ENCODE measurements around the gene PER2. TPM values are rescaled to one million over a fixed set of nuclear protein-coding genes. Genes with fewer than 3 reads are reported as not detected.

Gene PER2
- total and polyA plus RNA-seq, 2 donors (not counting 3 experiments of a cell fraction or from before 2014, with no cell fraction given) = 0.86 to 3.8 TPM

DNA sequence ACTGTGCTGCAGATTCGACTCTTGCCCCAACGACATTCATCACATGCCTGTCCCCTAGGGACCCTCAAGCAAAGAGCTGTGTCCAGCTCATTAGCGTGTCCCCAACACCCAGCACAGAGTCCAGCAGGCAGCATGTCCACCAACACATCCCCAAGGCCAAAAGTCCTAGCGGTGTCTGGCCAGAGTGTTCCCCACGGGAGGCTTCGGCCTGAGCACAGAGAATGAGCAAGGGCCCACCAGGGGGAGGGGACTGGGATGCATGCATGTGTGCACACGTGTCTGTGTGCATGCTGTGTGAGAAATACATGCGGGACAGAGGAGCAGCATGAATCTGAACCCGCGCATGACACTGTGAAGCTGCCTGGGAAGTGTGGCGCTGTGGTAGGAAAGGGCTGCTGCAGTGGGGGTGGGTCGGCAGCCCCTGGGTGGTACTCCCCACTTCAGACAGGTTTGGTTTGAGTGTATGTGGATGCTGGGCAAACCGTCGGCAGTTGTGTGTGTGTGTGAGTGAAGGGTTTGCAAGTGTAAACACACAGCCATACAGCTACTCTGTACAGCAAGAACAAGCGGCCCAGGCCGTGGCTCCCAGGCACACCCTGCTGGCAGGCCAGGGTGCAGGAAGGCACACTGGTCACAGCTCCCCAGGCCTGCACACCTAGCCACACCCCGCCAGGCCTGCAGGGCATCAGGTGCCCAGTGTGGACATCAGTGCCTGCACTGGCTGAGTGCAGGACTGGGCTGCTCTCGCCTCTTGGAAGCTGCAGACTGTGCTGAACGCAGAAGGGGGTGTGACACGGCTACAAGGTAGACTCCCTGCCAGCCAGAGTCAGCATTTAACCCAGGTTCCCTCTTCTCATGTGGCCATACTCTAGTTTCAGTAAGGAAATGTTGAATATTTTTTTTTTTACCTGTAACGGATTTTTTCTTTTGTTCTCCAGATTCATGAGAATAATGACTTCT, 29.1 kb downstream of the PER2 start:
- Histone ChIP-seq H3K36me3 (ENCODE audit: control insufficient read depth in 2 of 2, extremely low read depth in 1 of 2, insufficient read depth in 2 of 2, low read length in 2 of 2) (peaks cover 0 to 3% of the 10 kb centered on the region in 2 experiments), H3K9me1 (replicated peaks; ENCODE audit: control insufficient read depth, extremely low read depth, insufficient read depth, low read length) (no peaks in the 10 kb centered on the region), H3K4me2 (ENCODE audit: insufficient read depth, low read length) (no peak overlapping the region), H2AFZ (ENCODE audit: low read depth, low read length) (no peak overlapping the region), H3K9me3 (replicated peaks; ENCODE audit: control insufficient read depth, insufficient read depth, low read length) (no peaks in the 10 kb centered on the region), H3K79me2 (ENCODE audit: control insufficient read depth, insufficient read depth, low read length) (no peaks in the 10 kb centered on the region), H3K9ac (replicated peaks; ENCODE audit: extremely low read depth, insufficient read depth, low read length) (no peak overlapping the region), H3K4me3 (replicated peaks in 1 of 3; ENCODE audit: insufficient read depth in 1 of 3, low read depth in 1 of 3, low read length in 3 of 3) (no peak overlapping the region), H3K27ac (ENCODE audit: insufficient read depth, low read depth, low read length) (no peak overlapping the region), H3K27me3 (ENCODE audit: control insufficient read depth in 2 of 2, insufficient read depth in 2 of 2, low read length in 2 of 2) (no peaks in the 10 kb centered on the region), H4K20me1 (replicated peaks; ENCODE audit: control insufficient read depth, extremely low read depth, insufficient read depth, low read length) (no peaks in the 10 kb centered on the region), H3K4me1 (ENCODE audit: control insufficient read depth, extremely low read depth, insufficient read depth, low read length) (peaks cover 14% of the 10 kb centered on the region)
- TF ChIP-seq EZH2 (IDR thresholded peaks at IDR 0.05; ENCODE audit: borderline replicate concordance, low read depth, low read length, severe bottlenecking) = no peak
- TF ChIP-seq GATA2 (IDR thresholded peaks at IDR 0.05; ENCODE audit: insufficient read depth, insufficient read length, low read depth, low read length) = no peak
- TF ChIP-seq MYC (IDR thresholded peaks at IDR 0.05; ENCODE audit: low read depth, low read length) = no peak
- TF ChIP-seq, protein P1, sequence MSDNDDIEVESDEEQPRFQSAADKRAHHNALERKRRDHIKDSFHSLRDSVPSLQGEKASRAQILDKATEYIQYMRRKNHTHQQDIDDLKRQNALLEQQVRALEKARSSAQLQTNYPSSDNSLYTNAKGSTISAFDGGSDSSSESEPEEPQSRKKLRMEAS (IDR thresholded peaks at IDR 0.05; ENCODE audit: insufficient read depth, insufficient read length) = no peak
- no peak for TF ChIP-seq POLR2AphosphoS5 (IDR thresholded peaks at IDR 0.05; ENCODE audit: insufficient read depth, low read depth, low read length)
- no peak for DNase-seq (ENCODE audit: low read depth, low spot score)
- CTCF ChIA-PET = interaction anchor here (1.1 to 1.6 kb wide), 2 partner anchors 99 to 100 kb away, joined by 3 to 4 read pairs; partner anchors contain the start of gene ERFE
- no peak for FAIRE-seq
- intact Hi-C loops (cut with micrococcal nuclease) (loop anchor here (5.0 to 10.0 kb wide), 4 partner anchors 165 to 745 kb away; partner anchors contain the start of genes ASB1 and UBE2F), dilution Hi-C loops (cut with MboI; ENCODE audit: extremely low pct_ligation_motif_present, low sequenced_read_pairs) (no loop called here)
- POLR2A ChIA-PET = no interaction called here
- BruUV-seq (replicated peaks) = no TSS peak
